NCI-H748 (cell line): ENCODE results near the gene IARS1.

ENCODE experiments used
- DNase-seq: peaks from one replicate; lab custom pipeline; 2025; ENCODE audit not compliant: unreplicated experiment; lab: John Stamatoyannopoulos, UW

IARS1 gene

DNA sequence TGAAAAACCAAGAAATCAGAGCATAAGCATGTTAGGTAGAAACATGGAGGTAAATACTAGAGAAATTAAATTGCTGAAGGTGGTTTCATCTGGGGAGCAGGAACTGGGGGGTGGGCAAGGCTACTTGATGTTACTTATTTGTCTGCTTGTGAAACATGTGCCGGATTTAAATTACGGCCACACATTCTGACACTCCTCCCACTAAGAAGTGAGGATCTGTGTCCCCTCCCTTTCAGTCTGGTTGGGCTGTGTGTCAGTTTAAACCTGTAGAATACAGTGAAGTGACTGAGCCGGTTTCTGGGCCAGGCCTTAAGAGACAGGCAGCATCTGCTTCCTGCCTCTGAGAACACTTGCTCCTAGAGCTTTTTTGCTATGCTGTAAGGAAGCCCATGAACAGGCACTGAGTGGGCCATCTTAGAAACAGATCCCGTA lies 2.3 kb upstream of the IARS1 start:
- no peak for DNase-seq

GRCh38 chr9:92295240-92295790 lies 1.8 kb upstream of the IARS1 start:
- DNase-seq = no peak

GRCh38 chr9:92294297-92294676 lies 790 bp upstream of the IARS1 start:
- DNase-seq = peak; percentile 24

DNA sequence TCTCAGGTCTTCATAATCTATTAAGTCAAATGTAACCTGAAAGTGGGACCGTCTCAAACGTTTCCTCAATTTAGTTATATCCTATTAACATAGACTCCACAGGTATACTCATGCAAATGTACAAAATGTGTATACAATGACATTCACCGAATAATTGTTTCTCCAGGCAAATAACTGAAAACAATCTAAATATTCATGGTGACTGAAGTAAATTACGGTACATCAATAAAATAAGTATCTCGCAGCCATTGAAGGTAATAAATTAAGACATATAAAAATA lies 482 bp downstream of the IARS1 start:
- no peak for DNase-seq

GRCh38 chr9:92292338-92293074 lies 991 bp downstream of the IARS1 start:
- no peak for DNase-seq

- no peak for DNase-seq
These were observed 1.9 kb downstream of the IARS1 start for GRCh38 chr9:92291577-92291976.

DNA sequence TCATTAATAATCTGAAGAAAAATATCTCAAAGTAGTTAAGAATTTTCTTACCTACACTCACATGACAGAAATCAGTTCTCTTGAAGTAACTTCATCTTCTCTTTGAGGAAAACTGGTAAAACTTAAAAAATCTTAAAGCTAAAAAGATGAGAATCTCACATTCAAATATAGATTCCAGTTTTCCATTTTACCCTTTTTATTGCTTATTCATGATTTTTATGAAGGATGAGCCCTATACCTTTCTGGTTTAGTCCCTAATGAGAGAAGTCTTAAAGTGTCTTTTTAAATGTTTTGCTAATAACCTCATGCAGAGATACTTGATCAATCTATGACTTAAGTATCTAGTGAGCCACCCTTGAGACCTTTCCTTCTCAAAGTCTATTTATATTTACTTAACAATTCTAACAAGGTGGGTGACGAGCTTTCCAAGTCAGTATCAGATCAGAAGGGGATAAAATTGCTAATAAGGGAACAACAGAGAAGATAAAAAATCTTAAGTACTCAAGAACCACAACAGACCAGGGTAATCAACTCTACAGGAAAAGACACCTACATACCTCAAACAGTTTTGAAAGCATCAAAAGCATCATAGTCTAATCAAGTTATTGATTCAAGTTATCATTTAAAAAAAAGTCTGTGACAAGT lies 2.6 kb downstream of the IARS1 start:
- DNase-seq = no peak

DNA sequence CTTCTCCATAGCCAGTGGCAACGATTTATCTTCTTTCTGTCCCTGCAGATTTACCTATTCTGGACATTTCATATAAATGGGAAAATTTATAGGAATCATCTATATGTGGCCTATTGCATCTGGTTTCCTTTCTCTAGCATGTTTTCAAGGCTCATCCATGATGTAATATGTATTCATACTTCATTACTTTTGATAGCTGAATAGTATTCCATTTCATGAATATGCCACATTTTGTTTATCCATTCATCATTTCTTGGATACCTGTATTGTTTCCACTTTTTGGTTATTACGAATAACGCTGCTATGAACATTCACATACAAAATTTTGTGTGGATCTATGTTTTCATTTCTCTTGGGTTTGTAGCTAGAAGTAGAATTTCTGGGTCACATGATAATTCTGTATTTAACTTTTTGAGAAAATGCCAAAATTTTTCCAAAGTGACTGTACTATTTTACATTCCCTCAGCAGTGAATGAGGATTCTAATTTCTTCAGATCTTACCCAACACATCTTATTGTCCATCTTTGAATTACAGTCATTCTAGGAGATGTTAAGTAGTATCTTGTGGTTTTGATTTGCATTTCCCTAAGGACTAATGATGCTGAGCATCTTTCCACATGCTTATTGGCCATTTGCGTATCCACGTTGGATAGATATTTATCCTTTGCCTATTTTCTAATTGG lies 3.6 kb downstream of the IARS1 start:
- DNase-seq = no peak

- no peak for DNase-seq
These were observed 14.2 kb downstream of the IARS1 start for GRCh38 chr9:92279302-92279701.

DNA sequence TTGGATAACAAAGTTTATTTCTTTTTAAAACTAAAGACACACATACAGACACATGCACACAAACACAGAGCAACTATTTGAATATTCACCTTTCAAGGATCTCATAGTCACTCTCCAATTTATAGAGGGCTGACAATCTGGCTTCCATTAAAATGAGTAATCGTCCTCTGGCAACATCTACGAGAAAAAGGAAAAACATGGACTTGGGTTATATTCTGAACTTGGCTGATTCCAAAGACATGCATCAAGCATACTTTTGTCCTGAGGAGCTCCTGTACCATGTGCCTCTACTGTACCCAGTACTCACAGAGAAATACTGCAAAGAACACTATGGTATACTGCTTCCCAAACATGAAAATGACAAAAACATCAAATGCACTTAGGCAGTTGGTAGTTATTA lies 15.4 kb downstream of the IARS1 start:
- DNase-seq = no peak

- DNase-seq = no peak
These were observed 17.0 kb downstream of the IARS1 start for GRCh38 chr9:92276331-92277032.

- no peak for DNase-seq
These were observed 18.0 kb downstream of the IARS1 start for GRCh38 chr9:92275541-92275940.

GRCh38 chr9:92270511-92270910 lies 23.0 kb downstream of the IARS1 start:
- no peak for DNase-seq

GRCh38 chr9:92266486-92266885 lies 27.0 kb downstream of the IARS1 start:
- DNase-seq = no peak

DNA sequence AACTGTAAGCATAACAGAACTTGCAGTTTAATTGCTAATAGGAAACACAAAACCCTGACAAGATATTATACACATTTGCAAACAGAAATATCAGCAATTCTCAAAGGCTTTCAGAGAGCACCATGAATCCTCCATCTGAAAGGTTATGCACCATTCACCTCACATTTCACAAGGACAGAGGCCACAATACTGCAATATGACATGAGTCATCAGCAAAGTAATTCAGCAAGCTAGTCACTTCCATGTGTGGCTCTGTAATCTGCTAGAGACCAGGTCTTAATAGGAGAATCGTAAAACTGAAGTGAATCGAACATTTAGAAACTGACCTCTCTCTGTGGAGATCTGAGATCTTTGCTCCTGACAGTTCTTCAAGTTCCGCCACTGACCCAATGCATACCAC lies 28.3 kb downstream of the IARS1 start:
- no peak for DNase-seq

DNA sequence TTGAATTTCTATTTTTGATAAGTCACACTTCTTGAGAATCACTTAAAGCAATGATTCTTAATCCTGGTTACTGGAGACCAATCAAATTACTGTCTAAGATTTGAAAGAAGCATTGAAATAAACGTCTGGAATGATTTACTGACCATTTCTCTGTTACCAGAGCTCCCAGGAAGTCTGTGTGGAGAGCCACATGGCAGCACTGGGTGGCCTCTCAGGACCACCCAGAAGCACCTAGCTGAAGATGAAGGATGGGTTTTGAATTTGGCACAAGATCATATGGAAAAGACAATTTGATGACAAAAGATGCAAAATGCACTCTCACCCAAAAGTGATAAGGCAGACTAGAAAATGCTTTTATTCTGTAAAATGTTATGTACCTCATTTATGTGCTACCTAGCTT lies 30.4 kb downstream of the IARS1 start:
- no peak for DNase-seq

GRCh38 chr9:92257327-92257726 lies 36.2 kb downstream of the IARS1 start:
- DNase-seq = no peak

GRCh38 chr9:92254381-92255337 lies 38.8 kb downstream of the IARS1 start:
- DNase-seq = no peak

DNA sequence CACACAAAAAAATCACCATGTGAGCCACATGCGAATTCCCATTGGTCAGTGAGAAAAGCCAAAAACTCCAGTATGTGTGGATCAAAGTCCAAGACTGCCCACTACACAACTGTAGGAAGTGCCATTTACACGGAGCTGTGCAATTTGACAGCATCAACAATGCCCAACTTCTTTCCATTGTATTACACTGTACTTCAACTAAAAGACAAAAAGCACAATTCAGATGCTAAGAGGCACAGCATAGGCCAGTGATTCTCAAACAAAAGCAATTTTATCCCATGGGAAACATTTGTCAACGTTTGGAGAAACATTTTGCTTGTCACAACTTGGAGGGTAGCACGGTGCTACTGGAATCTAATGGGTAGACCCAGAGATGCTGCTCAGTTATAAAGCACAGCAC lies 39.8 kb downstream of the IARS1 start:
- no peak for DNase-seq

DNA sequence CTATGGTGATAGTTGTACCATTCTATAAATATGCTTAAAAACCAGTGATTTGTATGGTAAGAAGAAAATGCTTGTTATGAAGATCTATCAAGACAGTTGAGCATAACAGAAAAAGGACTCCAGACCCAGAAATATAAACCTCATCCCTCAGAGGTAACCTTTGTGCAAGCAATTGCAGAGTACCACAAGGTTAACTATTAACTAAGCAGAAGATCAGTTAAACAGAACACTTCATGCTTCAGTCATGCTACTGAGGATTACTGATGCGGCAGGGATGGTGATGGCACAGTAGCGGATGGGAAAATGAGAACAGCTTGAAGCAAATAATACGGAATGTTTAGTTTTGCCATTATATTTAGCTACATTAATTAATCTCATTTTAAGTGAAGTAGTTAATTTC lies 45.5 kb downstream of the IARS1 start:
- no peak for DNase-seq

- DNase-seq = no peak
These were observed 46.2 kb downstream of the IARS1 start for GRCh38 chr9:92247296-92247695.
